A673 (cell line): Measurements from ENCODE around the gene HPSE2.

Experiments used
- EZH2 ChIP-seq: fragments of 200-600 bp; sonication (generic); IDR thresholded peaks from 2 replicates; pipeline ENCODE4 v1.6.1; 2017; ENCODE audit warnings: borderline replicate concordance, low read depth, mild to moderate bottlenecking, mixed read lengths, antibody characterized with exemption, low read length; ENCODE audit not compliant: poor library complexity, severe bottlenecking
- TF ChIP-seq, protein P1 (sequence below): fragments of 300-800, 200-600 bp; sonication (generic); conservative IDR thresholded peaks from 2 replicates; pipeline ENCODE4 v1.5.1; 2017; ENCODE audit warnings: low read depth, mild to moderate bottlenecking, antibody characterized with exemption, low read length, moderate library complexity, mixed read lengths

DNA sequence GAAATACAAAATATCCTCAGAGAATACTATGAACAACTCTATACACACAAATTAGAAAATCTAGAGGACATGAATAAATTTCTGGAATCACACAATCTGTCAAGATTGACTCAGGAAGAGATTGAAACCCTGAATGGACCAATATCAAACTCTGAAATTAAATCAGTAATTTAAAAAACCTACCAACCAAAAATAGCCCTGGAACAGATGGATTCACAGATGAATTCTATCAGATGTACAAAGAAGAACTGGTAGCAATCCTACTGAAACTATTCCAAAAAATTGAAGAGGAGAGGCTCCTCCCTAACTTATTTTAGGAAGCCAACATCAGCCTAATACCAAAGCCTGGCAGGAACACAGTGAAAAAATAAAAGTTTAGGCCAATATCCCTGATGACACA lies 190.0 kb downstream of the HPSE2 start:
- TF ChIP-seq, protein P1, sequence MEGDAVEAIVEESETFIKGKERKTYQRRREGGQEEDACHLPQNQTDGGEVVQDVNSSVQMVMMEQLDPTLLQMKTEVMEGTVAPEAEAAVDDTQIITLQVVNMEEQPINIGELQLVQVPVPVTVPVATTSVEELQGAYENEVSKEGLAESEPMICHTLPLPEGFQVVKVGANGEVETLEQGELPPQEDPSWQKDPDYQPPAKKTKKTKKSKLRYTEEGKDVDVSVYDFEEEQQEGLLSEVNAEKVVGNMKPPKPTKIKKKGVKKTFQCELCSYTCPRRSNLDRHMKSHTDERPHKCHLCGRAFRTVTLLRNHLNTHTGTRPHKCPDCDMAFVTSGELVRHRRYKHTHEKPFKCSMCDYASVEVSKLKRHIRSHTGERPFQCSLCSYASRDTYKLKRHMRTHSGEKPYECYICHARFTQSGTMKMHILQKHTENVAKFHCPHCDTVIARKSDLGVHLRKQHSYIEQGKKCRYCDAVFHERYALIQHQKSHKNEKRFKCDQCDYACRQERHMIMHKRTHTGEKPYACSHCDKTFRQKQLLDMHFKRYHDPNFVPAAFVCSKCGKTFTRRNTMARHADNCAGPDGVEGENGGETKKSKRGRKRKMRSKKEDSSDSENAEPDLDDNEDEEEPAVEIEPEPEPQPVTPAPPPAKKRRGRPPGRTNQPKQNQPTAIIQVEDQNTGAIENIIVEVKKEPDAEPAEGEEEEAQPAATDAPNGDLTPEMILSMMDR = no peak
- no peak for TF ChIP-seq EZH2
